Measurements from ENCODE around the gene METTL24.

METTL24 gene, protein sequence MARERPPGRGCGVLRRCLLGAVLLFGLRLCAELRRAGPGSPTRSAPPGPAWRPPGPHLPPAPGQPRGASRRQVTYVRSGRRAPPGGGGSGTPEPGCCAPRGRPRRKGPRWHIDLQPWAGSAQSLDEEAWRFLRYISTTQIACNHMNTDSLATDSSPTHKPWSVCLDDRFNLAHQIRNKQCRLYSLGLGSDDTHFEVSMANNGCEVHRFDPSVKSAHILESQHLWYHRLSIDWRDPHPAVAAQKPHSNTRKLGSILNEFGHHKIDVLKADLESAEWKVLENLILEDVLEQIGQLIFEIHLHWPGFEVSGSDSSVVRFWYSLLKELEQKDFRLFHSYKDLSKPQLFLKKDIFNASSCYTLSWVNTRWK

DNA sequence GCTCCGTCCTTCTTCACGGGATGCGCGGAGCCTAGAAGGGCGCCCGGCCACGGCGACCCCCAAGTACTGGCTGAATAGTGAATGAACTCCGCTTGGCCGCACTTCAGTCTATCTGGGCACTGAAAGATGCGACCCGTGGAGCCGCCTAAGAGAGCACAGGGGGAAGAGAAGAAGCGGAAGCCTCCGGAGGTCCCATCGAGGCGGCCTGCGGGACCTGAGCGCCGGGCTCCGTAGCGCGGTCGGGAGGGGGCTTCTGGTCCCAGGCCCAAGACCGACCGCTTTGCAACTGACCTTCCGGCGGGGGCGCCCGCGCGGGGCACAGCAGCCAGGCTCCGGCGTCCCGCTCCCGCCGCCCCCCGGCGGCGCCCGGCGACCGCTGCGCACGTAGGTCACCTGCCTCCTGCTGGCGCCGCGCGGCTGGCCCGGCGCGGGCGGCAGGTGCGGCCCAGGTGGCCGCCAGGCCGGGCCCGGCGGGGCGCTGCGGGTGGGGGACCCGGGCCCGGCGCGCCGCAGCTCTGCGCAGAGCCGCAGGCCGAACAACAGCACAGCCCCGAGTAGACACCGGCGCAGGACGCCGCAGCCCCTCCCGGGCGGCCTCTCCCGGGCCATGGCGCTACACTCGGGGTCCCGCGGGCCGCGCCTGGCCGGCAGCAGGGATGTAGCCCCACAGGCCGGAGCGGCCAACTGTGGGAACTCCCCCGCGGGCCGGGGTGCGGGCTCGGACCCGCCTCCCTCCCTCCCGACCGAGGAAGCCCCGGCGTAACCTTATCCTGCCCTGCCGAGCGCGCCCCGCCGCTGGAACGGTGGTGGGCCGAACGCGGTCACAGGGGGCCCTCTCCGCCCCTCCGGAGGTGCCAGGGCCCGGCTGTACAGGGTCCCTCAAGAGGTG lies at the start of gene METTL24:
Gene METTL24, minus strand, starts transcription at position 686 of the 889 bp plus-strand sequence. Its CDS starts 77 bp downstream, at position 609.
- no peak for DNase-seq

DNA sequence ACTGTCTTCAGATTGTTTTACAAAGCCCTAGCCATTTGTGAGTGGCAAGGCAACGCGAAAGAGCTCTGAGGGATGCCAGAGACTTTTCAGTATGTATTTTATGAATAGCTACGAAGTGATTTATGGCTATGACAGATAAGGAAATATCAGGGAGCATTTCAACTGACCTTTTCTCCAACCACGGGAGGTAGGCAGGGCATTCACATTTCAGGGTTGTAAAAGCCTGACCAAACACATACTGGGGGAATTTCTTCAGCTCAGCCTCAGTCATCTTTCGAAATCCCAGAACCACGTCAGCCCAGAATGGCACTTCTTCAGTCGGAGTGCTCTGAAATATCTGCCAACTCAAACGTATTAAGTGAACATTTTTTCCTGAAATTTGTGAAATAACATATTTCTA lies 46.5 kb upstream of the METTL24 start:
- no peak for DNase-seq

DNA sequence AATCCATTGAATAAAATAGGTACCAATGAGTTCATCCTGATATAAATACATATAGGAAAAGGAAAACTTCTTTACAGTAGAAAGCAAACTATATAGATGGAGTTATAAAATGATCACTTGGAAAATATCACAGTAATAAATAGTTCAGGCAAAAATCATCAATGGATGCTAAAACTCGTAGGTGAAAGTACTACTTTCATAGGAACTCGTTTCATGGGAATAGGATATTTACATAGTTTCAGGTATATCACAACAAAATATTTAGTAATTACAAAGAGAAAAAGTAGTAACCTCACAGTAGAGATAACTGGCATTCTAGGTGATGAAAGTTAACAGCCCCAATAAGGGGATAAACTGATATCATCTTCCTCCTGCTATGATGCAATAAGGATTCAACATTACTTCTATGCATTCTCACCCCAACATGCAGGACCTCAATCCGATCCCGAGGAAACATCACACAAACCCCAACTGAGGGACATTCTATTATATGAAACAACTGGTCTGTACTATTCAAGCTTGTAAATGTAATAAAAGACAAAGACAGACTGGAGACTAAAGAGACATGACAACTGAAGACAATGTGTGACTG lies 43.5 kb upstream of the METTL24 start:
- DNase-seq = no peak

DNA sequence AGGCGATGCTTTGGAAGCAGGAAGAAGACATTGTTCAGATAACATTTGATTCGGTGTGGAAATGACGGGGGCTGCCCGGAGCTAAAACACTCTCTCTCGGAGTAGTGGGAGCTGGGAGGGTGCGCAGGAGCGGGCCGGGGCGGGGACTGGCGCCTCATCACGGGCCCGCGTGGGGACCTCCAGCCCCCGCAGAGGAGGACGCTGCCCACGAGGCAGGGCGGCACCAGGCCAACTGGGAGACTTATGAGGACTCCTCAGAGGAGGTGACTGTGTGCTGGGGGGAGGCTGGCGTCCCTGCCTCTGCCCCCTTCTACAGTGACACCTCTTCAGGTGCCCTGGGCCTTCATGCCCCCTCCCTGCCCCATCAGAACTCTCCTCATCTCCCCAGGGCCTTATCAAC lies 42.1 kb upstream of the METTL24 start:
- no peak for DNase-seq

DNA sequence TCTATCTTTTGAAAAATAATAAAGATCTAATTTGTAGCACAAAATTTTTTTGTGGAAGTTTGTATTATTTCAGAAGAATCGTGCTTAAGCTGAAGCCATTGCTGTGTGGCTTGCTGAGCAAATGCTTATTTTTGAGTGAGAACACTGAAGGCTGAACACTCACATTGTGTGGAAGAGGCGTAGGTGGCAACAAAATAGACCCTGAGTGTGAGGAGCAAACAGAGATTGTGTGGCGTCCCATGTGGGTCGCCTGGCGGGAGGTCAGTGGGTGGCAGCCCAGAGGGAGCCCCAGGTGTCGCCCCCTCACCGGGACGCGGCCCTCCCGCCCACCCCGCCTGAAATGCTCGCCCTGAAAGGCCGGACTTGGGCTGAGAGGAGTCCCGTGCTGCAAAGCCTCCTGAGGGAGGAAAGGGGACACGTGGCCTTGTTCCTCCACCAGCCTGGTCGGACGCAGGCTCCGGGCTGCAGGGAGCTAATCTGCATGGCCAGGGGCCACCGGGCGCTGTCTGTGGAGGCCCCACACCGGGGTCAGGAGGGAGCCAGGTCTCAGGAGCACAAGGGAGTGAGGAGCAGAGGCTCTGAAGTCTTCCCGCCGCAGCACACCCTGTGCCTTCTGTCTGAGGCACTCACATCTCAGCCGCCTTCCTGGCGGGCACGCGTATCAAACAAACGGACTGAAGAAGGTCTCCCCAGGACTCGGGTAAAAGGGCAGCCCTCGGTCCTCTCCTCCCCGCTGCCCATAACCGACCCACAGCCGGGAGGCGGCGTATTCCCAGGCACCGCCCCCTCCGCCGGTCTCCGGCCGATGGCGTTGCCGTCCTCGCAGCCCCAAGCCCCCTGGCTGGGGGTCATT lies 41.3 kb upstream of the METTL24 start:
- DNase-seq = no peak

DNA sequence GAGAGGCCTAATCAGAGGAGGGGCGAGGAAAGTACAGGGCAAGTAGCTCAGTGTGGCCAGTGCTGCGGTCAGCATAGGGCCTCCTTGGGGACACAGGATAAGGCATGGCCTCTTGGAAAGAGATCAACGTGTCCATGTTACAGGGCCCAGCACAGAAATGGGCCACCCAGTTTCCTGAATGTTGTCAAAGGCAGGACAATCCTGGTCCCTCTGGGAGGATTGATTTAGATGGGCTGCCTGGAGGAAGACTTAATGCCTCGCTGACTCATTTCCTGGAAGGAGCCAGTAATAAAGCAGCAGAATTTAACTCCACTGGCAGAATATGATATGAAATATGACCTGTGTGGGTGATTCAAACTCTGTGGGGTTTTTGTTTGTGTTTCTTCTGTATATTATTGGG lies 40.6 kb upstream of the METTL24 start:
- DNase-seq = no peak

DNA sequence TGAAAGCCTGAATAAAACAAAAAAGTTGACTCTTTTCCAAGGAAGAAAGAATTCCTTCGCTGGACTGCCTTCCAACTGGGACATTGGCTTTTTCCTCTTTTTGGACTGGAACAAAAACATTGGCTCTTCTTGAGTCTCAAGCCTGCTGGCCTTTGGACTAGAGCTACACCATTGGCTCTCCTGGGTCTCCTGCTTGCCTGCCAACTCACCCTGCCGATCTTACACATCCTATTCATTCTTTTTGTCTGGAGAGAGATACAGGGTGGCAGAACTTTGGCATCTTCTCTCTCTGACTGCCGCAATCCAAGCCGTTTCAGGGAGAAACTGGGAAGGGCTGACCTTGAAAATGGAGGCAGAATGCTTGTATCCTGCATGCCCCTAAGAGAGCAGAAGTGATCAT lies 37.1 kb upstream of the METTL24 start:
- DNase-seq = no peak

DNA sequence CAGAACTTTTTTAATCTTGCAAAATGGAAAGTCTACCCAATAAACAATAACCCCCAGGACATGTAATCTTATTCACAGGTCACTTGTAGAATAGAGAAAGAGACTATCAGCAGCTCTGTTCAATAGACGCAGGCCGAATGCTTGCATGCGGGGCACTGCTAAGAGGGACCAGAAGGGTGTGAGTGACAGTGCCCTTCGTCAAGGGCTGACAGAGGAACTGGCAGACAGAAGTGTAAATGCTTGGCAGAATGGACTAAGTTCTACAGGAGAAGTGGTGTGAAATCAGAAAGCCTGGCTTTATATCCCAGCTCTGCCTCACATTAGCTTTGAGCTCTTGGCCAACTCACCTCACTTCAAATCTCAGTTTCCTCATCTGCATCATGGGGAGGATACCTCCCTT lies 36.3 kb upstream of the METTL24 start:
- no peak for DNase-seq

DNA sequence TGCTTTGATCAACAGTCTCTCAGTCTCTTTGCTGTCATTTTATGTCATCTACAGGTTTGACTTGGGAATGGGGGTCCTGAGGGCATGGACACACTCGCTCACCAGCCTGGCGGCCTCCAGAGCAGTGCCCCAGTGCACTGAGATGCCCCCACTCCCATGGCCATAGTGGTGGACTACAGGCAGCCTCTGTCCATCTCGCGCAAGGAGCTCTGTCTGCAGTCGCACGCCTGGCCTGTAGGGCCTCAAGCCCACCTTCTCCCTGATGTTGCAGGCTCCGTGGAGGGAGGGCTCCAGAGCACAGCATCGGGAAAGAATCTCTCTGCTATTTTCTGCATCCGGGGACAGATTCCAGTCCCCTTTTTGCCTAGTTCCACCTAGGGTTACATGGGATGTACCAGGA lies 34.6 kb upstream of the METTL24 start:
- no peak for DNase-seq

DNA sequence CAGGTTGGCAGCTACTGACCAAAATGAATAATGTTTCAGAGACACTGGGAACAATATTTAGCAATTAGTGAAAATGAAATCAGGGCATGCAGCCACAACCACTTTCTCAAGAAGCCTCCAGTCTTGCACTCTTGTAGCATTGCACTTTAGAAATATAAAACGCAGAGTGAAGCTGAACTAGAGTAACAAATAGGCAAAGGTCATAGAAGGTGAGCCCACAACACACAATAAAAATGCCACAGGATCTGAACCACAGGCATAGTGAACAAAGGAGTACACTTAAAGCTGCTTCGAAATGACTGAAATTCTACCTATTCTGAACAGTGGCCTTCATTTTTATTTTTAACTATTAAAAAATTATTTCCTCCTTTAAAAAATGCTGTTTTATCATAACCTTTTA lies 32.3 kb upstream of the METTL24 start:
- no peak for DNase-seq

DNA sequence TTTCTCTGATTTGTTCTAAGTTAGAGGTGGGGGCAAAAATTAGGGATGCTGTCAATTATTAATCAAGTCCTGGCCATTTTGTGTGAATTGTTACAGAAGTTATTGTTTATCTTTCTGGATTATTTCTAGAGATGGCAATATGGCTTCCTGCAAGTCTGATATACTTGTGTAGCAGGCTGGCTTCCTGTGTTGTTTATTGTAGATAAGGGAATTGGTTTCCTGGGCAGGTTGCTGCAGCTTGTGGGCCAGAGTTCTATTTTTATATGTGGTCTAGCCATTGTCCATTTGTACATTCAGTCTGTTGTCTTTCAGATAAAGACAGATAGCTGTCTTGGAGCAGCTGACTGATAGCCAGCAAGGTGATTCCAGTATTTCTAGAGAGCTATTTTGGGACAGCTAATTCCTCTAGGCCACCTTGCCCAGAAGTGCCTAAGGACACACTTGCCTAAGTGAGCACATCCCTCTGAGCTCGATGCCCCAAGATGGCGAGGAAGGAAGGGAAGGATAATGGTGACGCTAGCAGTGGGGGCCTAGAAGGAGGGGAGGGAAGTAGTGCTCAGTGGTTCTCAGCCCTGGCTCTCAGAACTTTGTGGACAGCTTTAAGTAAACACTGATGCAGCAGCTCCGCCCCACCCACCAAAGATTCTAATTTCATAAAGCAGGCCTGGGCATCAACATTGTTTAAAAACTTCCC lies 31.7 kb upstream of the METTL24 start:
- no peak for DNase-seq

DNA sequence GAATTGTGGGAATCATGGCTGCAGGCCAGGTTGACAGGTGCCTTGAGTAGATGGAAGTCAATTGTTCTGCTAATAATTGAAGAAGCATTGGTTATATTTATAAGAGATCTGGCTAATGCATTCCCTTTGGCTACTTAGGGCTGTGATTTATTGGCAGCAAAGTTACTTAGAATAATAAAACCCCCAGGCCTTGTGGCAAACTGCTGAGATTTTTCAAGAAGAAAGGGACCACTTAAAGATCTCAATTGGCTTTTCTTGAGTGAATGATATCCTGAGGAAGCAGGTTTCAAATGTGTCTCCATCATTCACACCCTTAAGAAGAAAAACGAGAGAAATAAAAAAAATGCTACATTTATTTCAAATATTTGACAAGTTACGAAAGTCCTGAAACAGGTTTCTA lies 29.8 kb upstream of the METTL24 start:
- no peak for DNase-seq

DNA sequence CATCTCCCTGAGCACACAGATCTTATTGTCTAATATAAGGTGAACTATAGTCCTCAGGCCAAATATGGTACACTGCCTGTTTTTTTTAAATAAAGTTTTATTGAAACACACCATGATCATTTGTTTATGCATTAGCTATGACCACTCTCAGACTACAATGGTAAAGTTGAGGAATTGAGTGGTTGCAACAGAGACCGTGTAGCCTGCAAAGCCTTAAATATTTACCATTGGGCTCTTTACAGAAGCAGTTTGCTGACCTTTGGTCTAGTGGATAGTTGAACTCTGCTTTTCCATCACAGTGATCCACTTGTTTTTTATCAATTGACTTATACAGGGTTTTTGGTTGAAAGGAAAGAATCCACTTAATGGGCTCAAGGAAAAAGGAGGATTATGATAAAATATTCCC lies 27.3 kb upstream of the METTL24 start:
- DNase-seq = no peak

DNA sequence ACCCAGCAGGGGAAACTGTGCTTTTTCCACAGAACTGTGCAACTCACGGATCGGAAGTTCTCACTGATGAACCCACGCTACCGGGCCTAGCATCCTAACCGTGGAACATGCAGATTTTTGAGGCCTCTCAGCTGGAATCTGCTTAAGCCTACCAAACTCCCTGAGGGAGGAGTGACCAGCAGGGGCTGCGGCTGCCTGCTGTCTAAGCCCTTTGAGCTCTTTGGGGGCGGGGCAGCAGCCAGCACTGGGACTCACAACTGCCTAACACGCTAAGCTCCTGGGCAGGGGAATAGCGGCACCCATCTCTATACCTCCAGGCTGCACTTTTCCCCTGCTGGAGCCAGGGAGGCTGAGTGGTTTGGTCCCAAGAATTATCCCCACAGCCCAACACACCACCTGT lies 20.4 kb upstream of the METTL24 start:
- no peak for DNase-seq

DNA sequence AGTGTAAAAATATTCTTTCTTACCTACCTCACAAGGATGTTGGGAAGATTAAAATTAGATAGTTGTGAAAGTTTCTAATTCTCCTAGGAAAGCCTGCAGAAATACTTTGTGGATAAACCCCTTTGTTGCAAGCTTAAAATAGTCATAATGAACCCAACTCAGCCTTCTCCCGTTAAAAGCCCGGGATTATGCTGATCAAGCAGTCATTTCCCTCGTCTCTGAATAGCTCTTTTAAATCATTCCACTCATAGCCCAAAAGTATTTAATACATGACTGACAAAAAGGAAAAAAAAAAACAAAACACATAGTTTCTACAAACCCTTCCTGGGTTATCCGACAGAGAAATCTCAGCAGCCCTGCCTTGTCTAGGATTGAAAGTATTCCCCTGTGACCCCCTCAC lies 10.9 kb upstream of the METTL24 start:
- DNase-seq = no peak

DNA sequence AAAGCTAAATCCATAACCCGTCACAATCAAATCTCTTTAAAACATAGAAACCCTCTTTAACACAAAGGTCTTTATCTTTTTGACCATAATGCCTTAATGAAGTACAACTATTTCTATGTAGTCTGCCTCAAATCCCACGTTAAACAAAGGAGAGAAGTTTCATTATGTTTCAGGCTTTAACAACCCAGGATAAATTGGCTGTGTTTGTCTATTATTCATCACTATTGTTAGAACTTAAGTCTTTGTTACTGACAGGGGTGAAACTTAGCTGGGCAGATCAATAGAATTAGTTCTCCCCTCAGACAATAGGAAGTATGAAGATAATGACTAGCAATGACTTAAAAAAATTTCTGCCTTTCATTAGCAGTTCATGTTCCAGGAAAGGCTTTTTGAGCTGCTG lies 10.1 kb upstream of the METTL24 start:
- DNase-seq = no peak

DNA sequence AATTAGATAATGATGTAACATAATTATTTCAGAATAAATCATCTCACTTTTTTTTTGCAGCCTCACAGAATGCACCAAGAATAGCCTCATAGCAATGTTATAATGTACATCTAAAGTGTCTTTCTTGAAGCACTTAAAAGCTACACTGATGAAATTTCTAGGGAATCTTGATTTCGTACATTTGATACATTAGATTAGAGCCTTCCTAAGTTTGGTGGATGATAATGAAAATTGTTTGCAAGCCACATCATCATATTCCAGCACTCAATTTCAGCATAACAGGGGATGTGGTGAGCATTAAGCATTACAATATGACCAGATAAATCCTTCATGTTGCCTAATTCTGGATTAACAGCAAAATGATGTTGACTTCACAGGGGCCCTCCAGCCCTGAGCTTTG lies 9.7 kb upstream of the METTL24 start:
- no peak for DNase-seq

DNA sequence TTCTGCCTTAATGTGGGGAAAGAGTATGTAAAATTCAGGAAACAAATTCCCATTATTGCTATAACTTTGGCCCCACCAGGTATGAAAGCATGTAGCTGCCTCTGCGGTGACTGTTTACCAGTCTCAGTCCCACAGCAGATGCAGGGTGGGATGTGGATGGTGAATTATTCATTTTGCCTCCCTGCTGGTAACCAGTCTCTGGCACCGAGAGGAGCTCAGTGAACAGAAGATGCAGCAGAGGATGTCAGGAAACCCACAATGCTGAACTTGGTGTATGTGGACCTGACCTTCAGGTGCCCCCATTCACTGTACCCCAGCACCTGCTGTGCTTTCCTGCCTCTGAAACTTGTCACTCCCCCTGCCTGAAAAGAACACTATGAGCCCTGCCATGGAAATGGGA lies 8.8 kb upstream of the METTL24 start:
- no peak for DNase-seq

DNA sequence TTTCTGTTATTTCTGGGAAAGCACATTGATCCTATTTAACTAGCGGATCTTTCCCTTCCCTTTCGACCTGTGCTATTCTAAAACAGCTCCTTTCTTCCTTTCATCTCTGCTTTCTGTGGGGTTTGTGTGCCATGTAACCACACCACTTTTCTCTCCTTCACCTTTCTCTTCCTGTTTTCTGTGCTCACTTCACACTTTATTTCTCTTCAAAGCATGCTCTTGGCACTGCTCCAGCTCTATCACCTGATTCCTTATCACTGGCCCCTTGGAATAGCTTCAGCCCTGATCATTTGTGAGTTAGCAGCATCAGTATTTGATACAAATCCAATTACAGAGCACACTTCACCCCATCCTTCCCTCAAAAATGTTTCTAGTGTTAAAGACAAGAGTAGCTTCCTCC lies 8.1 kb upstream of the METTL24 start:
- DNase-seq = no peak

DNA sequence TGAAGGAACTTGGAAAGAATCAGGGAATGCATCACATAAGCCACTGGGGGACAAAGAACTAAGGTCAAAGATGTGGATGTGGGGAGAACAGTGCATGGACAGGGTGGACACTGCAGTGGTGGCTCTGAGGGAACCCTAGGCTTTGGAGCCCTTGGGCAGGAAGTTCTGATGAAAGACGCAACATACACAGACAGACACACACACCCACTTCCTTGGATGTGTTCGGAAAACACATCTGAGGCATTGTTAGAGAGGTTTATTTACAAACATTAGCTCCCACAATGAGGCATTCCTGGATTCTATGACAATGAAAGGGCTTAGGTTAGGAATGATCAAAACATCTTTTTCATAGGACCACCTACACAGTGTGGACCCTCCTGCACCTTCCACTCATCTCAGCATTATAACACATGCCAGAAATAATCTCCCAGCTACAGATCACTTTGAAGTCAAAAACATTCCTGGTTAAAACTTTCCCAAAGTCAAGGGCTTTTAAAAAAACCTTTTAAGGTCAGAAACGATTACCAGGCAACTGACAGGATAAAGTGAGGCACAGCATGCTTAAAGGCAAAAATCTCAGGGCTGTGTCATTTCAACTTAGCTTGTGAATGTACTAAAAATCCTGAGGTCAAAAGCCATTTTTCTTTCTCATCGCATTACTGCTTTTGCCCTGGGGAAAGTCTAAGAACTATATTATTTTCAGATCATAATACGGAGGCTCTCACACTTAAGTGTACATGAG lies 6.4 kb upstream of the METTL24 start:
- no peak for DNase-seq

DNA sequence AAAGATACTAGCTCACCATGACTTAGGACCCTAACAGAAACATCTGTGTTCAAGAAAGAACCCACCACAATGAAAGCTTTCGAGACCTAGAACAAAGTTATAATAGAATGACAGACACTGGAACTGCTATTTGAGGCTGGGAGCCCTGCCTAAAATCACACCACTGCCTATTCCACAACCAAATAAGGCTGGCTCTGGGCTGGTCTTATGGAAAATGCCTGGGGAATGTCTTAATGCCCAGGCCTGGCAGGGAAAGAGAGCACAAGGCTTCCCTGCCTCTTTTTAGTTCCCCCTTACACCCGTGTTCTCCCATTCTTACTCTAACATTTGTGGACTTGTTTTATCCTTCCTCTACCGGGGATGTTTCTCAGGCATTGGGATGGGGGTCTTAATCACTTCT lies 5.6 kb upstream of the METTL24 start:
- no peak for DNase-seq

DNA sequence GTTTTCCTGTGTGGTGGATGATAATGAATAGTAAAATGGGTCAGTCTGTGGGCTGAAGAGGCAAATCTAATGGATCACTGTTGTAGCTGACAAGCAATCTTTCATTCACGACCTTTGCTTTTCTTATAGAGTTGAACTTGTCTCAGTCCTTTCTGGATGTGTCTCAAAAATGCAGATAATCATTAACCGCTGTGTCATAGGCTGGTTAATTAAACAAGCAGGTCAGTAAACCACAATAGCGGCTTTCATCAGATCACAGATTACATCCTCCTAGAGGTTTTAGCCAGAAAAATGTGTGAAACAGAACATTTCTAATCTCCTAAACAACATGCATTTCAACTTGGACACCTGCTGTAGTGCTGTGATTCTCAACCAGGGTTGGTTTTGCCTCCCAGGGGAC lies 2.5 kb upstream of the METTL24 start:
- no peak for DNase-seq
